NCI-H510A (cell line): Measurements from ENCODE around the gene MYRIP.
A peak's percentile ranks its signal among the peaks of the same experiment; 100 is the strongest.
"Not testable (repeated sequence)": the region's sequence is repeated elsewhere in the genome, so short reads cannot be mapped to it uniquely, and the experiment has no call there.

Experiments used
- DNase-seq: peaks from one replicate; lab custom pipeline; 2025; lab: John Stamatoyannopoulos, UW

MYRIP gene

GRCh38 chr3:40084424-40084823 is 275.0 kb downstream of the MYRIP start:
- DNase-seq, result not testable (repeated sequence)

- DNase-seq, result peak; percentile 27
These were observed 277.8 kb downstream of the MYRIP start for GRCh38 chr3:40086890-40087883.

GRCh38 chr3:40088527-40089170 is 279.2 kb downstream of the MYRIP start:
- DNase-seq, result no peak

DNA sequence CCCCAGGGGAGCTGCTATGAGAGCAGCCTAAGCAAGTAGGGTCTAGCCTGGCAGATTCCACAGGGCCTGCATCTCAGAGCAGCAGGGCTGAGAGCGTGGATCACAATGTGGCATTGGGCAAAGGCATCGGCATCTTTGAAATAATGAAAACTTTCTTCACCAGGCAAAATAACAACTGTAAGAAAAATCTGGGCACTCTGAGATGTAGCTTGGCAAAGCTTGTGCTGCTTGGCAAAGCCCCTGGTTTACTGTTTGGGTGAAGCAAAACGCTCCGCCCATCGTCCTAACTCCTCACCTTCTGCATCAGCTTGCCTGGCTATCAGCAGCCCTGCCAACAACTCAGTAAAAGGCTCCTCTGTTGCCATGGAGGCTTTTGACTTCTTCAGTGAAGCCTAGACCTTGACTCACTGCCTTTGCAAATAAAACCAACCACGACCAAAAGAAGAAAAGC is 287.3 kb downstream of the MYRIP start:
- no peak for DNase-seq

- DNase-seq, result no peak
These were observed 288.0 kb downstream of the MYRIP start for GRCh38 chr3:40097131-40098117.

DNA sequence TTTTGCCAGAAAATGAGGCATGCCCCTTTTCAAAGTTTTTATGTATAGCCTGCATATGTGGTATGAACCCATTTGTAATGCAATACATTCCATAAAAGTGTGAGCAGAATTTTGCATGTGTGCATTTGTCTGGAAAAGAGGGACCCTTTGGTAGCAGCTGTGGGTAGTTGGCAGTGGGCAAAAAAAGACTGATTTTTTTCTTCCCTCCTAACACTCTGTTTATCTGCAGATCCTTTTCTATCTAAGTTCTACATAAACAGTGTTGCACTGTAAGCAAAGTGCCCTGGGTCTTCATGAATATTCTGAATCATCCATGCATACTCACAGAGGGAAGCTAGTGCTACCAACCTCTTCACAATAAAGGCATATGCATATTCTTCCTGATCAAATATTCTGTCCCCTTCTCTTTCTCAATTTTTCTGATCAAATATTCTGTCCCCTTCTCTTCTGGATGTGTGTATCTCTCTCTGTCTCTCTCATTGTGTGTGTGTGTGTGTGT is 288.9 kb downstream of the MYRIP start:
- no peak for DNase-seq

DNA sequence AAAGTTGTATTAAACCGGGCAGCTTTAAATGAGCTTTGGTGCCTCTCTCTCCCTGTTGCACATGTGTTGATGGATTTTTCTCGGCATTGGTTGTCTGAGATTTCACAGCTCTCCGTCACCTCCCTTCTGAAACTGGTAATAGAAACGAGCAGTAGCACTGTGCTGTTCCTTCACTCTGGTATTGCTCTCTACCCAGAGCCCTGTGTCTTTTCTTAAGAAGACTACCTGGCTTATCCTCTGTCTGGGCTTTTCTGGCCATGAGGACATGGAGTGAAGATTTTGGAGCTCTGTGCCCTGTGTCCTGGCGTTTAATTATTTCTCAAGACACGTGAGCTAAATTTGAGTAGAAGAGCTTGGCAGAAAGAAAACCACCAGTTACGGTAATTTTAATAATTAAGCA is 290.5 kb downstream of the MYRIP start:
- DNase-seq, result no peak

GRCh38 chr3:40102182-40102581 is 292.8 kb downstream of the MYRIP start:
- DNase-seq, result no peak

DNA sequence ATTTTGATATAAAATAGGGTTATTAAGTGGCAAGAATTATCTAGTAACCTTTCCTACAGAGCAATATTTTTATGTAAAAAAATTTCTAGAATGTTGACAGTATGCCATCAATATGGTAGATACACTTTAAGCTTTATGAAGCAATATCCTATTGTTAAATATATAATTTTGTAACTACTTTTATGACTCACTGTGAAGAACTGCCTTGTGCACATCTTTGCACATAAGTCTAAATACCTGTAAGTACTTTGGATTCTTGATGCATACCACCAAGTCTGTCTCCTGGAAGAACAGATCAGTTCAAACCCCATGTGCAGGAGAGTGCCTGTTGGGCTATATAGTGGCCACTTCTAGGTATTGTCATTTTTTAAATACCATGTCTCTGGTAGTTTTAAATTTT is 294.4 kb downstream of the MYRIP start:
- DNase-seq, result no peak

DNA sequence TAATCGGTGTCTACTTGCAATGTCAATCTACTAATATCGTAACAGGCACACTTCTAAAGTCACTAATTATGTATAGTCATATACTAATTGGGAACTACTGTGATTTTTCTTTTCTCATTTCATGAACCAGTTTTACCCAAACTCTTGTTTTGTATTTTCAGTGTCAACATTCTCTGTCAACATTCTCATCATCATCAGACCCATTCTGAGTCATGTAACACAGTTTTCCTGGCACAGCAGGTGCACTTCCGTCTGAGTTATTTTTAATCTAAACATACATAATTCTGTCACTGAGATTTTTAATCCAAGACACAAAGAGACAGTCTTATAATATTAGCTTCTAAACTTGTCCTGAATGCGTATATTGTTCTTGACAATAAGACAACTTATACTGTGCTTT is 295.0 kb downstream of the MYRIP start:
- DNase-seq, result no peak

DNA sequence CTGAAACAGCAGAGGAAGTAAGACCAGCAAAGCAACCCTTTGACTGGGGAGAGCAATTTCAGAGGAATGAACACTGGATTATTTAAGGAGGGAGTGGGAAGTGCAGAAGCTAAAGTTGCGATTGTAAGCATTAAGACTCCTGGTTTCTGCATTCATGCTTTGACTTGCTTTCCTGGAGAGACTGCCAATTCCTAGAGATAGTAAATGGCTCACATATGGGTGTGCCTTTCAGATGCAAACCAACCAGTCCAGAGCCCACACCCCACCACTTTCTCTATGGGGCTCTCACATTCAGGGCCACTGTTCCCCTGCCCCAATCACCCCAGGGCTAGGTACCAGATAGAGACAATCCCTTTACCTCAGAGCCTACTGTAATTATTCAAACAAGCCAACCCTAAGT is 299.2 kb downstream of the MYRIP start:
- no peak for DNase-seq

GRCh38 chr3:40109641-40110490 is 300.5 kb downstream of the MYRIP start:
- DNase-seq, result no peak

- DNase-seq, result no peak
These were observed 307.2 kb downstream of the MYRIP start for GRCh38 chr3:40116478-40117177.

GRCh38 chr3:40118091-40118490 is 308.7 kb downstream of the MYRIP start:
- no peak for DNase-seq

DNA sequence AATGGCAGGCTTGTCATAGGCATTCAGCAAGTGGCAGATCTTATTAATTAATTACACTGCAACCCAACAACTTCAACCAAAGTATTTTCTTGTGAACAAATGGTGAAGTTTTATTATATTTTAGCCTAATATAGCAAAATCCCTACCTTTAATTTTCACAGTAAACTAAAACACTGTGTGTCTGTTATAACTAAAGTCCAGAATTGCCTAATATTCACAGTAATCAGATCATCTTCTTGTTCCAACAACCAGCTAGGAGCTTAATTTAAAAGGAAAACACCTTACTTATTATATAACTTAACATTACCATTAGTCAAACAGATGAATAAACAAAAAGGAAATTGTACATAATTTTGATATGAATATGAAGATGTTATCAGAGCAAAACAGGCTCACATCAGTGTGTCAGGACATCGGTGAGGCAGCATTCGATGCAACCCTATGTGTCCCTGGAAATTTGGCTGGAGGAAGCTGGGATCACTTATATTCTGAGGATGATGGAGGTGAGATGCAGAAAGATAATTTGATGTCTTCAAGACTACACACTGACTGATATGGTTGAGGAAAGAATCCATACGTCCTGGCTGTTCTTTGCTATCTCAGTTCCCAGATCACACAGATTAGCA is 310.8 kb downstream of the MYRIP start:
- DNase-seq, result no peak

- DNase-seq, result no peak
These were observed 311.4 kb downstream of the MYRIP start for GRCh38 chr3:40120806-40121205.

GRCh38 chr3:40124918-40125317 is 315.5 kb downstream of the MYRIP start:
- DNase-seq, result no peak

DNA sequence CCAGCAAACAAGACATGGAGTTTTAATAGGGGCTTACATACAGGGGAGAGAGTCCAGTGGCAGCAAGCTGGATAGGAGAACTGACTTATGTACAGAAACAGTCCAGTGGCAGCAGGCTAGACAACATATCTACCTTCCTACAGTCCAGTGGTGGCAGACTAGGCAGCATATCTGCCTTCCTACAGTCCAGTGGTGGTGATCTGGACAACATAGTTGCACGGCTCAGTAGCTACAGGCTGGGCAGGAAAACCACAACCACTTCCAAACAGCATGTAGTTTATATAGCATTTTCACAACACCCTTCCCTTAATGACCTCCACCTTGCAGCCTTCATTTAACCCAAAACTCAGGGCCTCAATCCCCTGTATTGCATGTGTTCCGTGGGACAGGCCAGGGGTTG is 318.8 kb downstream of the MYRIP start:
- DNase-seq, result no peak

DNA sequence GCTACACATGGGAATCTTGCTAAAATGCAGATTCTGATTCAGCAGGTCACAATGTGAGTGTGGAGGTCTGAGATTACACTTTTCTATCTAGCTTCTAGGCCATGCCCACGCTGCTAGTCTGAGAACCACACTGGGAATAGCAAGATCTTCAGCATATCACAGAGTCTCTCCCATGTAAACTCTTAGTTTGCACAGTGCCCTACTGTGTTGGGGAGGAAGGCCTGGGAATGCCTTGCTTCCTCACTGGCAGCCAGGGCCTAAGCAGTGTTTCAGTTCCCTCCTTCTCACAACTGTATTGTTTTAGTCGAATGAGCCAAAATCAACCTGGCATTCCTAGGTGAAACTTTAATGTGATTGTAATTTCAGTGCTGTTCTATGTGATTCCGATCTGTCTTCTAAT is 320.1 kb downstream of the MYRIP start:
- DNase-seq, result no peak

DNA sequence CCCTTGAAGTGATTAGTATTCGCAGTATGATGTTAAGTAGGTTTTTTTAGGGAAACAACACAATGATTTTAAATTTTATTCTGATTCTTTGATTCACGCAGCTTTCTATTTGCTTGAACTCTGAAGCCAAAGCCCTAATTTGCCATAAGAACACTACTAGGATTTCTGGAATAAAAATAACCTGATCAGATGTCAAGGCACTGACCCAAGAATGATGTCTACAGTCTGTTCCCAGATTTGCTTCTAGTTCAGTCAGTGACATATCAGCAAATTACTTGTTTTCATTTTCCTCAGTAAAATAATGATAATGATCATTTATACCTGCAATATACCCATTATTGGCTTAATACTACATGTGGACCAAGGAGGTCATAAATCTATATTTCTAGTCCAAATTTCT is 320.6 kb downstream of the MYRIP start:
- no peak for DNase-seq
